ENCODE data around the gene CEP112. TPM values are rescaled to one million over a fixed set of nuclear protein-coding genes. Genes with fewer than 3 reads are reported as not detected.

The CEP112 gene
- total and polyA plus RNA-seq, 2 experiments from 2014 or later, result 4.0 to 4.3 TPM

DNA sequence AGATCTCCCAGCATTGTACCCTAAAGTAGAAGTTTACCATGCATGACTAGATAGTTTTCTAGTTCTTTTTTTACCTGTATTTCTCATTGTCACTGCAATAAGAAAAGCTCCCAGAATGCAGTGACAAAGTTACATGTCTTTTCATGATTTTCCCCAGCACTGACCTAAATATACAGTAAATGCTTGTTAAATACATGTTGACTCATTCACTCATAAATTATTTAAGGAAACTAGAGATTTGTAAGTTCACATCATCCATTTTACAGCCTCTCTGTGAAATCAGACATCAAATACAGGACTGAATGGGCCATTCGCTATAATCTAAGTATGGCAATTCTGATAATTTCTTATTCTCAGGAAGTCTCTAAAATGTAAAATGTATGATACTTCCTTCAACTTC lies 371.6 kb downstream of the CEP112 start:
- Mint-ChIP-seq H3K9me3 (no peaks in the 10 kb centered on the region), H3K36me3 (ENCODE audit: low read depth) (no peaks in the 10 kb centered on the region), H3K4me1 (no peaks in the 10 kb centered on the region), H3K27me3 (ENCODE audit: insufficient read depth, low read depth, poor library complexity) (no peaks in the 10 kb centered on the region), H3K27ac (no peak overlapping the region), H3K4me3 (no peak overlapping the region)
- no peak overlapping the region for H2AFZ ChIP-seq
- ATAC-seq (no peak), DNase-seq (ENCODE audit: low spot score) (no peak)
- no peak for TF ChIP-seq EZH2phosphoT487 (IDR thresholded peaks at IDR 0.05; ENCODE audit: unreplicated experiment)
- TF ChIP-seq STAT1 (IDR thresholded peaks at IDR 0.05; ENCODE audit: unreplicated experiment), result no peak
- TF ChIP-seq EZH2 (IDR thresholded peaks at IDR 0.05; ENCODE audit: low read depth, unreplicated experiment), result no peak
- no peak for TF ChIP-seq CREB1 (CRISPR knock-in tag; IDR thresholded peaks at IDR 0.05; ENCODE audit: low read depth)
- TF ChIP-seq, protein P1, sequence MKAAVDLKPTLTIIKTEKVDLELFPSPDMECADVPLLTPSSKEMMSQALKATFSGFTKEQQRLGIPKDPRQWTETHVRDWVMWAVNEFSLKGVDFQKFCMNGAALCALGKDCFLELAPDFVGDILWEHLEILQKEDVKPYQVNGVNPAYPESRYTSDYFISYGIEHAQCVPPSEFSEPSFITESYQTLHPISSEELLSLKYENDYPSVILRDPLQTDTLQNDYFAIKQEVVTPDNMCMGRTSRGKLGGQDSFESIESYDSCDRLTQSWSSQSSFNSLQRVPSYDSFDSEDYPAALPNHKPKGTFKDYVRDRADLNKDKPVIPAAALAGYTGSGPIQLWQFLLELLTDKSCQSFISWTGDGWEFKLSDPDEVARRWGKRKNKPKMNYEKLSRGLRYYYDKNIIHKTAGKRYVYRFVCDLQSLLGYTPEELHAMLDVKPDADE (IDR thresholded peaks at IDR 0.05), result no peak
- TF ChIP-seq, protein P2, sequence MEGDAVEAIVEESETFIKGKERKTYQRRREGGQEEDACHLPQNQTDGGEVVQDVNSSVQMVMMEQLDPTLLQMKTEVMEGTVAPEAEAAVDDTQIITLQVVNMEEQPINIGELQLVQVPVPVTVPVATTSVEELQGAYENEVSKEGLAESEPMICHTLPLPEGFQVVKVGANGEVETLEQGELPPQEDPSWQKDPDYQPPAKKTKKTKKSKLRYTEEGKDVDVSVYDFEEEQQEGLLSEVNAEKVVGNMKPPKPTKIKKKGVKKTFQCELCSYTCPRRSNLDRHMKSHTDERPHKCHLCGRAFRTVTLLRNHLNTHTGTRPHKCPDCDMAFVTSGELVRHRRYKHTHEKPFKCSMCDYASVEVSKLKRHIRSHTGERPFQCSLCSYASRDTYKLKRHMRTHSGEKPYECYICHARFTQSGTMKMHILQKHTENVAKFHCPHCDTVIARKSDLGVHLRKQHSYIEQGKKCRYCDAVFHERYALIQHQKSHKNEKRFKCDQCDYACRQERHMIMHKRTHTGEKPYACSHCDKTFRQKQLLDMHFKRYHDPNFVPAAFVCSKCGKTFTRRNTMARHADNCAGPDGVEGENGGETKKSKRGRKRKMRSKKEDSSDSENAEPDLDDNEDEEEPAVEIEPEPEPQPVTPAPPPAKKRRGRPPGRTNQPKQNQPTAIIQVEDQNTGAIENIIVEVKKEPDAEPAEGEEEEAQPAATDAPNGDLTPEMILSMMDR (conservative IDR thresholded peaks at IDR 0.05; ENCODE audit: low read depth in 2 of 2), result no peak
- TF ChIP-seq NANOG (IDR thresholded peaks at IDR 0.05; ENCODE audit: borderline replicate concordance), result no peak
- no peak for TF ChIP-seq ZNF114 (CRISPR knock-in tag; IDR thresholded peaks at IDR 0.05)
- no peak for TF ChIP-seq JUNB (IDR thresholded peaks at IDR 0.05; ENCODE audit: unreplicated experiment)
- TF ChIP-seq, protein P3, sequence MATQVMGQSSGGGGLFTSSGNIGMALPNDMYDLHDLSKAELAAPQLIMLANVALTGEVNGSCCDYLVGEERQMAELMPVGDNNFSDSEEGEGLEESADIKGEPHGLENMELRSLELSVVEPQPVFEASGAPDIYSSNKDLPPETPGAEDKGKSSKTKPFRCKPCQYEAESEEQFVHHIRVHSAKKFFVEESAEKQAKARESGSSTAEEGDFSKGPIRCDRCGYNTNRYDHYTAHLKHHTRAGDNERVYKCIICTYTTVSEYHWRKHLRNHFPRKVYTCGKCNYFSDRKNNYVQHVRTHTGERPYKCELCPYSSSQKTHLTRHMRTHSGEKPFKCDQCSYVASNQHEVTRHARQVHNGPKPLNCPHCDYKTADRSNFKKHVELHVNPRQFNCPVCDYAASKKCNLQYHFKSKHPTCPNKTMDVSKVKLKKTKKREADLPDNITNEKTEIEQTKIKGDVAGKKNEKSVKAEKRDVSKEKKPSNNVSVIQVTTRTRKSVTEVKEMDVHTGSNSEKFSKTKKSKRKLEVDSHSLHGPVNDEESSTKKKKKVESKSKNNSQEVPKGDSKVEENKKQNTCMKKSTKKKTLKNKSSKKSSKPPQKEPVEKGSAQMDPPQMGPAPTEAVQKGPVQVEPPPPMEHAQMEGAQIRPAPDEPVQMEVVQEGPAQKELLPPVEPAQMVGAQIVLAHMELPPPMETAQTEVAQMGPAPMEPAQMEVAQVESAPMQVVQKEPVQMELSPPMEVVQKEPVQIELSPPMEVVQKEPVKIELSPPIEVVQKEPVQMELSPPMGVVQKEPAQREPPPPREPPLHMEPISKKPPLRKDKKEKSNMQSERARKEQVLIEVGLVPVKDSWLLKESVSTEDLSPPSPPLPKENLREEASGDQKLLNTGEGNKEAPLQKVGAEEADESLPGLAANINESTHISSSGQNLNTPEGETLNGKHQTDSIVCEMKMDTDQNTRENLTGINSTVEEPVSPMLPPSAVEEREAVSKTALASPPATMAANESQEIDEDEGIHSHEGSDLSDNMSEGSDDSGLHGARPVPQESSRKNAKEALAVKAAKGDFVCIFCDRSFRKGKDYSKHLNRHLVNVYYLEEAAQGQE (IDR thresholded peaks at IDR 0.05; ENCODE audit: unreplicated experiment), result no peak
- no peak for TF ChIP-seq ZNF331 (CRISPR knock-in tag; IDR thresholded peaks at IDR 0.05; ENCODE audit: low read depth)
- no peak for TF ChIP-seq POLR2AphosphoS5 (IDR thresholded peaks at IDR 0.05; ENCODE audit: low read depth)
- H3K27ac ChIP-seq (ENCODE audit: low read depth), result no peak overlapping the region
- no peaks in the 10 kb centered on the region for H4K20me1 ChIP-seq (replicated peaks; ENCODE audit: insufficient read depth)
- no peak overlapping the region for H3K4me3 ChIP-seq
- H3F3A ChIP-seq (replicated peaks; ENCODE audit: low read depth), result no peaks in the 10 kb centered on the region
- H3K4me2 ChIP-seq, result no peak overlapping the region
- H3K9me2 ChIP-seq (ENCODE audit: insufficient read depth), result no peaks in the 10 kb centered on the region
- no peaks in the 10 kb centered on the region for H3K79me2 ChIP-seq (replicated peaks; ENCODE audit: insufficient read depth)
- no peaks in the 10 kb centered on the region for H3K36me3 ChIP-seq (ENCODE audit: insufficient read depth)
- no peaks in the 10 kb centered on the region for H3K4me1 ChIP-seq (ENCODE audit: insufficient read depth)
- H3K27me3 ChIP-seq (ENCODE audit: insufficient read depth), result no peaks in the 10 kb centered on the region
